Muscle of leg (tissue), 11 donors: Measurements from ENCODE around the gene TNS1. TPM values are rescaled to one million over a fixed set of nuclear protein-coding genes. Genes with fewer than 3 reads are reported as not detected.
A peak's percentile ranks its signal among the peaks of the same experiment; 100 is the strongest.

Experiments used
- DNase-seq: peaks from one replicate; pipeline ENCODE4 v3.0.0; 2013
- H3K27ac ChIP-seq: one replicate; pipeline ENCODE4 v1.5.1; 2013; ENCODE audit warnings: mild to moderate bottlenecking, low read length, control low read depth
- H3K27me3 ChIP-seq: one replicate; pipeline ENCODE4 v1.6.1; 2013; ENCODE audit warnings: low read length; ENCODE audit not compliant: control insufficient read depth, insufficient read depth
- H3K36me3 ChIP-seq: one replicate; pipeline ENCODE4 v1.6.1; 2013; ENCODE audit warnings: low read length; ENCODE audit not compliant: control insufficient read depth, insufficient read depth
- H3K4me1 ChIP-seq: one replicate; pipeline ENCODE4 v1.6.1; 2013; ENCODE audit warnings: low read length; ENCODE audit not compliant: control insufficient read depth, insufficient read depth
- H3K4me3 ChIP-seq: one replicate; pipeline ENCODE4 v1.5.1; 2013; ENCODE audit warnings: low read length, control low read depth
- H3K9me3 ChIP-seq: replicated peaks from 2 replicates; pipeline ENCODE4 v1.6.1; 2013; ENCODE audit warnings: low read depth, low read length; ENCODE audit not compliant: control insufficient read depth
- WGBS: methylation state at CpG from one replicate; pipeline ENCODE4 v1.1.5; 2013; ENCODE audit warnings: missing lambda C conversion rate; ENCODE audit not compliant: insufficient coverage; 5-methylcytosine and 5-hydroxymethylcytosine counted together
- polyA plus RNA-seq, 8 donors: library from polyadenylated mRNA; unstranded; fragments of 120-200 nt; gene quantifications; one replicate each; pipeline versions ENCODE4 v1.2.1 to v1.2.3, GENCODE V29; 2013; ENCODE audit warnings: inconsistent platforms in 1 of 8, low replicate concordance in 1 of 8; ENCODE audit not compliant: insufficient read length in 8 of 8, insufficient read depth in 1 of 8
- total RNA-seq: library from RNA; stranded (reverse); fragments of 120-200 nt; gene quantifications from one replicate; pipeline ENCODE4 v1.2.4, GENCODE V29; 2013

TNS1 gene
- total and polyA plus RNA-seq, 9 donors, result 68.1 to 129 (median 114) TPM

- Histone ChIP-seq H3K9me3 (no peaks in the 10 kb centered on the region), H3K4me1 (peaks cover 58% of the 10 kb centered on the region), H3K36me3 (peaks cover 68% of the 10 kb centered on the region), H3K4me3 (no peak overlapping the region), H3K27me3 (no peaks in the 10 kb centered on the region), H3K27ac (peak overlapping the region; percentile 55)
- WGBS, result 32% methylated on average over 8 of the region's 11 CpGs
- DNase-seq, result no peak
Observed at GRCh38 chr2:217801115-217801531, 201.7 kb downstream of the TNS1 start.

GRCh38 chr2:217800433-217801114 lies 202.2 kb downstream of the TNS1 start:
- H3K4me1 ChIP-seq, result peaks cover 56% of the 10 kb centered on the region
- no peak for DNase-seq
- H3K36me3 ChIP-seq, result peaks cover 64% of the 10 kb centered on the region
- H3K4me3 ChIP-seq, result no peak overlapping the region
- H3K27me3 ChIP-seq, result no peaks in the 10 kb centered on the region
- no peaks in the 10 kb centered on the region for H3K9me3 ChIP-seq
- H3K27ac ChIP-seq, result peak overlapping the region; percentile 55
- 43% methylated on average over 6 of the region's 10 CpGs for WGBS

- H3K27me3 ChIP-seq, result no peaks in the 10 kb centered on the region
- H3K4me1 ChIP-seq, result peaks cover 49% of the 10 kb centered on the region
- peak overlapping the region; percentile 13 for H3K27ac ChIP-seq
- no peaks in the 10 kb centered on the region for H3K9me3 ChIP-seq
- WGBS, result 77% methylated on average over 6 of the region's 15 CpGs
- no peak overlapping the region for H3K4me3 ChIP-seq
- H3K36me3 ChIP-seq, result peaks cover 59% of the 10 kb centered on the region
- DNase-seq, result no peak
Observed at GRCh38 chr2:217799563-217800432, 203.0 kb downstream of the TNS1 start.

GRCh38 chr2:217798743-217799562 lies 203.8 kb downstream of the TNS1 start:
- no peaks in the 10 kb centered on the region for H3K9me3 ChIP-seq
- peak; percentile 72 for DNase-seq
- no peak overlapping the region for H3K4me3 ChIP-seq
- H3K27me3 ChIP-seq, result no peaks in the 10 kb centered on the region
- WGBS, result 50% methylated on average over 8 of the region's 14 CpGs
- H3K27ac ChIP-seq, result peak overlapping the region; percentile 3
- H3K4me1 ChIP-seq, result peaks cover 48% of the 10 kb centered on the region
- peaks cover 52% of the 10 kb centered on the region for H3K36me3 ChIP-seq

- peaks cover 40% of the 10 kb centered on the region for H3K4me1 ChIP-seq
- H3K27ac ChIP-seq, result no peak overlapping the region
- no peaks in the 10 kb centered on the region for H3K27me3 ChIP-seq
- no peak overlapping the region for H3K4me3 ChIP-seq
- H3K9me3 ChIP-seq, result no peaks in the 10 kb centered on the region
- WGBS, result no CpG with 5 or more reads among the region's 7 CpGs
- DNase-seq, result peak; percentile 3
- H3K36me3 ChIP-seq, result peaks cover 44% of the 10 kb centered on the region
Observed at GRCh38 chr2:217798191-217798590, 204.6 kb downstream of the TNS1 start.

- H3K27ac ChIP-seq, result no peak overlapping the region
- WGBS, result 62% methylated on average over 8 of the region's 8 CpGs
- peak; percentile 44 for DNase-seq
- H3K36me3 ChIP-seq, result peaks cover 39% of the 10 kb centered on the region
- H3K4me1 ChIP-seq, result peaks cover 36% of the 10 kb centered on the region
- H3K4me3 ChIP-seq, result no peak overlapping the region
- no peaks in the 10 kb centered on the region for H3K9me3 ChIP-seq
- no peaks in the 10 kb centered on the region for H3K27me3 ChIP-seq
Observed at GRCh38 chr2:217797661-217798069, 205.1 kb downstream of the TNS1 start.

- Histone ChIP-seq H3K9me3 (no peaks in the 10 kb centered on the region), H3K4me3 (no peak overlapping the region), H3K27me3 (no peaks in the 10 kb centered on the region), H3K27ac (no peak overlapping the region), H3K36me3 (peaks cover 36% of the 10 kb centered on the region), H3K4me1 (peaks cover 32% of the 10 kb centered on the region)
- DNase-seq, result peak; percentile 19
- WGBS, result 32% methylated on average over 3 of the region's 3 CpGs
Observed at GRCh38 chr2:217797165-217797564, 205.6 kb downstream of the TNS1 start.

GRCh38 chr2:217795706-217796465 lies 206.9 kb downstream of the TNS1 start:
- Histone ChIP-seq H3K27me3 (no peaks in the 10 kb centered on the region), H3K27ac (no peak overlapping the region), H3K36me3 (peaks cover 27% of the 10 kb centered on the region), H3K4me3 (no peak overlapping the region), H3K9me3 (no peaks in the 10 kb centered on the region), H3K4me1 (peaks cover 20% of the 10 kb centered on the region)
- 74% methylated on average over 8 of the region's 11 CpGs for WGBS
- DNase-seq, result peak; percentile 14

- Histone ChIP-seq H3K36me3 (peaks cover 19% of the 10 kb centered on the region), H3K9me3 (no peaks in the 10 kb centered on the region), H3K4me1 (peaks cover 17% of the 10 kb centered on the region), H3K27me3 (no peaks in the 10 kb centered on the region), H3K4me3 (no peak overlapping the region), H3K27ac (no peak overlapping the region)
- WGBS, result 93% methylated on average over 4 of the region's 5 CpGs
- no peak for DNase-seq
Observed at GRCh38 chr2:217795067-217795466, 207.7 kb downstream of the TNS1 start.
